ENCODE data around the gene PLA2G10. TPM values are rescaled to one million over a fixed set of nuclear protein-coding genes. Genes with fewer than 3 reads are reported as not detected.

PLA2G10 gene
- total and polyA plus RNA-seq, 2 donors: 0.57 TPM; not detected in 1

DNA sequence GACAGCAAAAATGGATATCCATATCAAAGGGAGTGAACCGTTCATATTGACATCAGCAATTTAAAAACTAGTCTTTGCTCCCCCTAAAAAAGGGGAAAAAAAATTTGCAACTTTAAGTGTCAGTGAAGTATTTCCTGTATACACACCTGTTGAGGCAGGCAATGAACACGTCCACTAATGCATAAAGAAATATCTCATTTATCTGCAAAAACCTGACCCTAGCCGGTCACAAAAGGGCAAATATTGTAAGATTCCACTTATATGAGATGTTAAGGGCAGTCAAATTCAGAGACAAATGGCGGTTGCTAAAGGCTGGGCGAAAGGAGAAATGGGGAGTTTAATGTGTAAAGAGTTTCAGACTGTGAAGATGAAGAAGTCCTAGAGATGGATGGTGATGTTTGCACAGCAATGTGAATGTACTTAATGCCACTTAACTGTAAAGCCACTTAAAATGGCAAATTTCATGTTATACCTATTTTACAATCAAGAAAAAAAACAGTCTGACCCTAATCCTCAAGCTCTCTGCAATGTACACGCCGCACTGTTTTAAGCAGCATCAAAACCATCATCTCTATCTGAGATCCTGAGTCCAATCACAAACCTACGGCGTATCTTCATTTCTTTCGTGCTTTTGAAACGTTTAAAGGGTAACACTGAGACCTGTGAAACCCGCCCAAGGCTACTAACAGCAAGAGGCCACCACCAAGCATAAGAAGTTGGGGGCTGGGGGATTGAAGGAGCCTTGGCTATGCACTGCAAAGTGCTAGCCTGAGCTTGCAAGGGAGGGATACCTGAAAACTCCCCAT is 65.1 kb downstream of the PLA2G10 start:
- Histone ChIP-seq H3K36me3 (ENCODE audit: control insufficient read depth in 2 of 2, insufficient read depth in 2 of 2, low read length in 1 of 2) (peaks cover 8 to 22% of the 10 kb centered on the region in 2 donors), H3K9me3 (ENCODE audit: control insufficient read depth in 2 of 2, insufficient read depth in 1 of 2, low read length in 1 of 2) (peaks cover 0 to 5% of the 10 kb centered on the region in 2 donors), H3K27ac (ENCODE audit: low read depth in 1 of 2, low read length in 1 of 2) (peak overlapping the region; percentile 38 to 95), H3K4me3 (ENCODE audit: low read length in 2 of 2) (peak overlapping the region; percentile 72 to 93), H3K4me1 (ENCODE audit: control insufficient read depth in 2 of 2, insufficient read depth in 2 of 2, low read length in 2 of 2) (peaks cover 17 to 24% of the 10 kb centered on the region in 2 donors), H3K27me3 (ENCODE audit: control insufficient read depth in 2 of 2, insufficient read depth in 1 of 2, low read length in 1 of 2) (no peaks in the 10 kb centered on the region)
- WGBS: 70% methylated on average over 12 of the region's 12 CpGs
- peak in 2 of 9 donors; percentile 3 to 4 for DNase-seq (ENCODE audit: low read depth in 6 of 9, low spot score in 9 of 9)

DNA sequence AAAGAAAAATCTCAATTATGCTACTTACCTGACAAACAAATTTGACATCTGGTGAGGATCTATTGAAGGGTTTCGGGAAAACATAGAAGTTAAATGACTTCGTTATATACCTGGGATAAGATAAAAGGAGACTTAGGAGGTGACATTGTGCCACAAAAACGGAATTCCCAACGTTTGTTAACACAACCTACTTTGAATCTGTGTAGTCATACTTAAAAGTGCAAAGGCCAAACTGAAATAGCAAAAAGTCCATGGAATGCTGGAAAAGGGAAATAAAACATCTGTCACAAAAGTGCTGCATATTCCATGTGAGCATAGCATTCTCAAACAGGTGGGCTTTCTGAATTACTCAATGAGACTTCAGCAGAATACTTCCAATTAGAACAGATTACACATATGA is 67.0 kb downstream of the PLA2G10 start:
- H3K4me3 ChIP-seq (ENCODE audit: low read length in 2 of 2): no peak overlapping the region
- H3K27me3 ChIP-seq (ENCODE audit: control insufficient read depth in 2 of 2, insufficient read depth in 1 of 2, low read length in 1 of 2): no peaks in the 10 kb centered on the region
- H3K36me3 ChIP-seq (ENCODE audit: control insufficient read depth in 2 of 2, insufficient read depth in 2 of 2, low read length in 1 of 2): peaks cover 20 to 29% of the 10 kb centered on the region in 2 donors
- 97% methylated on average over 4 of the region's 4 CpGs for WGBS
- H3K4me1 ChIP-seq (ENCODE audit: control insufficient read depth in 2 of 2, insufficient read depth in 2 of 2, low read length in 2 of 2): peaks cover 12 to 19% of the 10 kb centered on the region in 2 donors
- no peak overlapping the region for H3K27ac ChIP-seq (ENCODE audit: low read depth in 1 of 2, low read length in 1 of 2)
- DNase-seq (ENCODE audit: low read depth in 6 of 9, low spot score in 9 of 9): no peak
- peaks cover 0 to 5% of the 10 kb centered on the region in 2 donors for H3K9me3 ChIP-seq (ENCODE audit: control insufficient read depth in 2 of 2, insufficient read depth in 1 of 2, low read length in 1 of 2)

Other genes with a start within 250 kb of the PLA2G10 start
- gene PARN, start 64.0 kb downstream of the PLA2G10 start, total RNA-seq: 24.8 TPM
- 20.4 TPM for gene PARN, start 64.0 kb downstream of the PLA2G10 start, polyA plus RNA-seq
- gene BFAR, start 61.4 kb downstream of the PLA2G10 start, total RNA-seq: 35.9 TPM
- 44.4 TPM for gene BFAR, start 61.4 kb downstream of the PLA2G10 start, polyA plus RNA-seq
- gene NPIPA3, start 9.1 kb upstream of the PLA2G10 start, total RNA-seq: 0.09 TPM
- 0.39 TPM for gene NPIPA3, start 9.1 kb upstream of the PLA2G10 start, polyA plus RNA-seq
- 0.38 TPM for gene NPIPA2, start 48.2 kb upstream of the PLA2G10 start, total RNA-seq
- gene NPIPA2, start 48.2 kb upstream of the PLA2G10 start, polyA plus RNA-seq: 2.9 TPM
- gene NOMO1, start 139.4 kb upstream of the PLA2G10 start, total RNA-seq: 22.8 TPM
- gene NOMO1, start 139.4 kb upstream of the PLA2G10 start, polyA plus RNA-seq: 18.1 TPM
- 32.5 TPM for gene NPIPA1, start 243.1 kb upstream of the PLA2G10 start, total RNA-seq
- 134 TPM for gene NPIPA1, start 243.1 kb upstream of the PLA2G10 start, polyA plus RNA-seq